ENCODE data around the gene CARD10. TPM values are rescaled to one million over a fixed set of nuclear protein-coding genes. Genes with fewer than 3 reads are reported as not detected.

The CARD10 gene
- total and polyA plus RNA-seq, 2 of the 13 experiments (the other 11 are each of a cell fraction or from before 2014, with no cell fraction given) = 35.2 to 55.8 TPM

GRCh38 chr22:37561212-37562048 is 42.2 kb upstream of the CARD10 start (continued):
- 0 out of 2 replicates have a peak, but pooled peaks have one; percentile 40 for TF ChIP-seq ISX (CRISPR knock-in tag; conservative IDR thresholded peaks at IDR 0.05)
- TF ChIP-seq ARNT2 (CRISPR knock-in tag; IDR thresholded peaks at IDR 0.05; ENCODE audit: low read depth) = peak; percentile 63
- no peak; the same call in 1 of the 2 replicates for TF ChIP-seq ZNF749 (CRISPR knock-in tag; IDR thresholded peaks at IDR 0.05; ENCODE audit: borderline replicate concordance)
- TF ChIP-seq GPBP1L1 (CRISPR knock-in tag; IDR thresholded peaks at IDR 0.05) = no peak
- TF ChIP-seq ZNF354B (CRISPR knock-in tag; IDR thresholded peaks at IDR 0.05) = no peak
- no peak for TF ChIP-seq FOXA1 (IDR thresholded peaks at IDR 0.05)
- peak; percentile 62 for TF ChIP-seq FOXA1 (CRISPR knock-in tag; IDR thresholded peaks at IDR 0.05)
- TF ChIP-seq JARID2 (CRISPR knock-in tag; IDR thresholded peaks at IDR 0.05; ENCODE audit: insufficient replicate concordance) = no peak
- no peak for TF ChIP-seq TERF1 (CRISPR knock-in tag; IDR thresholded peaks at IDR 0.05)
- TF ChIP-seq ZKSCAN1 (IDR thresholded peaks at IDR 0.05; ENCODE audit: low read length) = peak; percentile 11; the same call in 1 of the 2 replicates
- no peak; the same call in 1 of the 2 replicates for TF ChIP-seq NFYB (CRISPR knock-in tag; IDR thresholded peaks at IDR 0.05)
- TF ChIP-seq CEBPZ (IDR thresholded peaks at IDR 0.05; ENCODE audit: low read length) = no peak
- peak; percentile 59 to 64 for TF ChIP-seq NR2F1 (CRISPR knock-in tag; IDR thresholded peaks at IDR 0.05)
- no peak for TF ChIP-seq ZNF704 (CRISPR knock-in tag; IDR thresholded peaks at IDR 0.05; ENCODE audit: borderline replicate concordance)
- TF ChIP-seq STAT5B (CRISPR knock-in tag; IDR thresholded peaks at IDR 0.05) = no peak
- no peak for TF ChIP-seq ZNF550 (CRISPR knock-in tag; IDR thresholded peaks at IDR 0.05; ENCODE audit: borderline replicate concordance)
- no peak for TF ChIP-seq ZFP62 (CRISPR knock-in tag; IDR thresholded peaks at IDR 0.05)
- no peak for TF ChIP-seq ATAD3A (CRISPR knock-in tag; IDR thresholded peaks at IDR 0.05)
- TF ChIP-seq SIN3A (IDR thresholded peaks at IDR 0.05; ENCODE audit: borderline replicate concordance, low read depth, low read length) = 0 out of 2 replicates have a peak, but pooled peaks have one; percentile 91
- no peak for TF ChIP-seq GTF3A (CRISPR knock-in tag; conservative IDR thresholded peaks at IDR 0.05)
- no peak for TF ChIP-seq DR1 (CRISPR knock-in tag; IDR thresholded peaks at IDR 0.05)
- 0 out of 2 replicates have a peak, but pooled peaks have one; percentile 31 for TF ChIP-seq ZNF451 (CRISPR knock-in tag; IDR thresholded peaks at IDR 0.05)
- TF ChIP-seq CAMTA2 (CRISPR knock-in tag; IDR thresholded peaks at IDR 0.05; ENCODE audit: borderline replicate concordance) = no peak

All from HepG2 (cell line).